GM18499 (cell line): Measurements from ENCODE around the gene TNFRSF11A.

ENCODE experiments used
- ATAC-seq: cut with Tn5 transposase; IDR thresholded peaks from one replicate; pipeline ENCODE4 v1.9.1; 2021; ENCODE audit warnings: moderate number of reproducible peaks; ENCODE audit not compliant: insufficient read depth, unreplicated experiment

The TNFRSF11A gene

GRCh38 chr18:62374410-62374965, 49.4 kb downstream of the TNFRSF11A start:
- ATAC-seq: no peak

DNA sequence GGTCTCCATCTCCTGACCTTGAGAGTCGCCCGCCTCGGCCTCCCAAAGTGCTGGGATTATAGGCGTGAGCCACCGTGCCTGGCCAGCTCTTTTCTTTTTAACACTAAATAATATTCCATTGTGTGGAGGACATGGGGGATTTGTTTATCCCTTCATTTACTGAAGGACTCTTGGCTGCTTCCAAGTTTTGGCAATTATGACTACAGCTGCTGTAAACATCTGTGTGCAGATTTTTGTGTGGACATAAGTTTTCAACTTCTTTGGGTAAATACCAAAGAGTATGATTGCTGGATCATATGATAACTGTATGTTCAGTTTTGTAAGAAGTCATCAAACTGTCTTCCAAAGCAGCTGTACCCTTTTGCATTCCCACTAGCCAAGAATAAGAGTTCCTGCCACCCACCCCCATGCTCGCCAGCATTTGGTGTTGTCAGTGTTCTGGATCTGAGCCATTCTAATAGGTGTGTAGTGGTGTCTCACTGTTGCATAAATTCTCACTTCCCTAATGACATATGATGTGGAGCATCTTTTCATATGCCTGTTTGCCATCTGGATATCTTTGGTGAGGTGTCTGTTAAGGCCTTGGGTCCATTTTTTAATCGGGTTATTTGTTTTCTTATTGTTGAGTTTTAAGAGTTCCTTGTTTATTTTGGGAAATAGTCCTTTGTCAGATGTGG, 52.2 kb downstream of the TNFRSF11A start:
- no peak for ATAC-seq

DNA sequence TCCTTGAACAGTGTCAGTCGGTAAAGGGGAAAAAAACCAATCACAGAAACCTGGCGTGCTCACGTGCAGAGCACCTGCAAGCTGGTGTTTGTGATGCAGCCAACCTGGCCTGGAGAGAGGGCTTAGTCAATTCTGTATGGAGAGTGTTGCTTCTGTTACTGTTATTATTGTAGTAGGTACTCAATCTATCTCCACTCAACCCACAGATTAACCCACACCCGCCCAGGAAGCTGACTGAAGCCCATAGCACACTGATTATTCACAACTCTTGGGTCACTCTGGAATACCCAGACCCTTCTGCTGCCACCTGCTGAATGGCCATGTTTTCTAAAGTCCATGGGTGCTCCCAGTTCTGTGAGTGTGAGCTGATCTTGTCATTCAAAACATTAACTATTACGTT, 53.9 kb downstream of the TNFRSF11A start:
- no peak for ATAC-seq

GRCh38 chr18:62381373-62381772, 56.3 kb downstream of the TNFRSF11A start:
- ATAC-seq: no peak

GRCh38 chr18:62384068-62384467, 59.0 kb downstream of the TNFRSF11A start:
- no peak for ATAC-seq

- ATAC-seq: no peak
Observed at GRCh38 chr18:62384610-62385097, 59.5 kb downstream of the TNFRSF11A start.

- ATAC-seq: no peak
Observed at GRCh38 chr18:62386091-62386490, 61.0 kb downstream of the TNFRSF11A start.

GRCh38 chr18:62386601-62387000, 61.5 kb downstream of the TNFRSF11A start:
- no peak for ATAC-seq

DNA sequence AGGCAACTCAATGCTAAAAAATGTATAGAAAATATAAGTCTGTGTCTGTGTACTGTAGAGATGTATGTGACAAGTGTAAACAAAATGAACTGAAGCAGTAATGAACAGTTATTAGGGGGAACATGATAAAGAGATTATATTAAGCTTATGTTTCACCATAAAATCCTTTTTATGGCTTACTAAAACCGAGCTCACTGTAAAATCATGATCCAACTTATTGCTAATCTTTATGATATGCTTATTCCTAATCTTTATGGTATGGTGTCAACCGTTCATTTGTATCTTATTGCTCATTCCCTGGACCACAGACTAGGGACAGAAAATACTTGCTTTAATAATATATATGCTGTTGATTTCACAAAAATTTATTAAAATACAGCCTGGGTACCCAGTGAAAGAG, 62.1 kb downstream of the TNFRSF11A start:
- no peak for ATAC-seq

- ATAC-seq: no peak
Observed at GRCh38 chr18:62388855-62389760, 64.0 kb downstream of the TNFRSF11A start.

DNA sequence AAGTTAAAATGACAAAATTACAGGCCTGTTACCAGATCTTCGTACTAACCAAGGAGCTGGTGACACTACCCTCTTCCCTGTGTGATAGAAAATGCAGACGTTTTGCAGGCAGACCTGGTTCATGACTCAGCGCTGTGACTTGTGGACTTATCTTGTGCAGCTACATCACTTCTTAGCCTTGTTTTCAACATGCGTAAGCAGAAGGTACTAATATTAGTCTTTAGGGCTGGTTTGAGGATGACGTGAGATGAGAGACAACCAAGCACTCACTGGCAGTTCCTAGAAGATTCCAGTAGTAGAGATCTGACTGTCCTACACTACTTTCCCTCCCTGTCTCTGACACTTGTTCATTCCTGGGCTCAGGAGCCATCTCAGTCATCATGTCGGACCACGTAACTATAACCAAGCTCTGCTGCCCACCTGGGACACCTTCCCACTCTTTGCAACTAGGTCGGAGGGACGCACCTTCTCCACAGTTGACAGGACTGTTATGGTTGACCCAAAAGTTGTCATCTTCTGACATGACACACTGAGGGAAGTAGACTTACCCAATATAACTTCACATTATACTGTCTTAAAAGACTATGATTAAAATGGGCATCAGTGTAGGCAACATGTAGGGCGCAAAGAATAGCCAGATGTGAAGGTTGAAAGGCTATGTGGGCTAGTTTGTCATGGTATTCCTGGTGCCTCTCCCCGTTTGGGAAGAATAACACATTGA, 64.8 kb downstream of the TNFRSF11A start:
- ATAC-seq: no peak

GRCh38 chr18:62394006-62394763, 69.1 kb downstream of the TNFRSF11A start:
- ATAC-seq: no peak

DNA sequence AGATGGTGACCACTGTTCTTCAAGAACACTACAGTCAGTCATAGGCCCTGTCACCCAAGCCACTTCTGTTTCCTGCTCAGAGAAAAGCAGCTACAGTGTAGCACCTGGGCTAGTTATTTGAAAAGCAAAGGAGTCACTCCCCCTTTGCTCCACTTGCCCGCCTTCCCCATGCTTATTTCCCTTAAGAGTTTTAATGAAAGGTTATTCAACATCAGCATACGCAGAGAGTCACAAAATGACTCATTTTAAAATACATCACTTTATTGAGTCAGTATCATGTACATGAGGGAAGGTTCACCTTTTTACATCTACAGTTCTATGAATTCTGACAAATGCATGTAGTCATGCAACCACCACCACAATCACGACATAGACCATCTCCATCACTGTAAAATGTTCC, 71.3 kb downstream of the TNFRSF11A start:
- no peak for ATAC-seq

DNA sequence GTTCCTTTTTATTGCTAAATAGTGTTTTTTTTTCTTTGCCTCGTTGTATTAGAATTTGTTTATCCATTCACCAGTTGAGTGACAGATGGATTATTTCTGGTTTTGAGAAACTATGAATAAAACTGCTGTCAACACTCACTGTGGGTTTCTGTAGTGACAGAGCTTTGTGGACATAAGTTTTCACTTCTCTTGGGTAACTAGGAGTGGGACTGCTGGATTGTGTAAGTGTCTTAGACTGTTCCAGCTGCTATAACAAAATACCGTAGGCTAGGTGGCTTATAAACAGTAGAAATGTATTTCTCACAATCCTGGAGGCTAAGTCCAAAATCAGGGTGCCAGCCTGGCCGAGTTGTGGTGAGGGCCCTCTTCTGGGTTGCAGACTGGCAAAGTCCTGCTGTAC, 71.9 kb downstream of the TNFRSF11A start:
- ATAC-seq: no peak

DNA sequence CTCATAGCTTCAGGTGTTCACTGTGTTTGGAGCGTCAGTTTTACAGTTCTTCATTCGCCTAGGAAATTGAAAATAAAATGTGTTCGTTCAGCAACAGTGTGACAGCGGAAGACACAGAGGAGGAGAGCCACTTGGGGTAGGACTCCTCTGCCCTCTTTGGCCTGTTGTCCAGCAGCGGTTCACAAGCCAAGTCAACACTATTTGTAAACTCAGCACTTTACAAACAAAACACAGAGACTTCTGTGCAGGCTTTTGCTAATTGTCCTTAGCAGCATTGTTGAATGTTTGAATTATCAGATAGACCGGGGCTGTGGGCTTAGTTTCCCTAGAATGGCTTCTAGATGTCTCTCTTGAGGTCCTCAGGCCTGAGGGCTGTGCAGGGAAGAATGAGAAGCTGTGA, 73.2 kb downstream of the TNFRSF11A start:
- no peak for ATAC-seq

DNA sequence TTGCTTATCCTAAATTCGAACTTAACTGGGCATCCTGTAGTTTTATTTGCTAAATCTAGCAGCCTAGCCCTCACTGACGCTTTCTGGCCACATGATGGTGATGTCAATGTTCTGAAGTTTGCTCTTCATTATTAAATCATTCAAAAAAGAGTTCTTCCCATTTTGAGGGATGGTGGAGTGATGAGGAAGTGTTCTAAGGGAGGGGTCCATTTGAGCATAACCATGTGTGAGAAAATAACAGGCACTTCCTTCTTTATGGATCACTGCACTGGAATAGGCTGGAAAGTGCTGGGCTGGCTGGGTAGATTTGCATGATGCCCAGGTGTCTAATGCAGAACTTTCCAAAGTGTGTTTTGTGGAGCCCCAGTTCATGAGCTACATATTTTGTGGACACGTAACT, 74.2 kb downstream of the TNFRSF11A start:
- no peak for ATAC-seq

- ATAC-seq: peak; percentile 40
Observed at GRCh38 chr18:62399781-62400308, 74.7 kb downstream of the TNFRSF11A start.

- ATAC-seq: no peak
Observed at GRCh38 chr18:62400916-62401315, 75.8 kb downstream of the TNFRSF11A start.

DNA sequence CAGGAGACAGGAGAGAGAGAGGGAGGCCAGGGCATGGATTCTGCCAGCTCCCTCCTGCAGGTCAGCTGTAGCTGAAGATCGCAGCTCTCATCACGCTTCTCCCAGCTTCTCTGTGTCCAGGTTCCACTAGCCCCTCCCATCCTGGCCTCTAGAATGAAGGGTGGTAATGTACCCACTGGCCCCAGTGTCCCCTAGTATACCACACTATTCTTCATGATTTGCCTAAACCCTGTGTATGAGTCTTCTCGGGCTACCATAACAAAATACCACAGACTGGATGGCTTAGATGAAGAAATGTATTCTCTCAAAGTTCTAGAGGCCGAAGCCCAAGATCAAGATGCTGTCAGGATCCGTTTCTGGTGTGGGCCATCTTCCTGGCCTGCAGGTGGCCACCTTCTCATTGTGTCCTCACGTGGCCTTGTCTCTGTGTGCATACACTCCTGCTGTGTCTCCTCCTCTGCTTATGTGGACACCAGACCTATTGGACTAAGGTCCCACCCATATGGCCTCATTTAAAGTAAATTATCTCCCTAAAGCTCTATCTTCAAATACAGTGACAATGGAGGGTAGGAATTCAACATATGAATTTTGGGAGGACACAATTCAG, 77.3 kb downstream of the TNFRSF11A start:
- no peak for ATAC-seq
